Left ventricle myocardium superior (tissue), 1 donor: Measurements from ENCODE around the gene ICE1. TPM values are rescaled to one million over a fixed set of nuclear protein-coding genes. Genes with fewer than 3 reads are reported as not detected.
"Not testable (repeated sequence)": the region's sequence is repeated elsewhere in the genome, so short reads cannot be mapped to it uniquely, and the experiment has no call there.

Experiments
- ATAC-seq: fragments of 200-7000 bp; cut with Tn5 transposase; one replicate; pipeline ENCODE4 v1.9.1; 2020; ENCODE audit warnings: mild to moderate bottlenecking, moderate library complexity
- DNase-seq: peaks from one replicate; pipeline ENCODE4 v3.0.0-alpha.2; 2020
- intact Hi-C: fragments of 100-400 bp; cut with micrococcal nuclease; formaldehyde crosslinking; loops from one replicate; pipeline ENCODE4 v1.11.0; 2022
- total RNA-seq: library from RNA; stranded (reverse); fragmentation: NEBNext Ultra II Directional; extraction: Animal tissue kit (Norgen Biotek cat#: 25700); gene quantifications from one replicate; pipeline ENCODE4 v1.2.1, GENCODE V29; 2021
- donor health status: DM: no; HTN: yes; CAD: no; lungs with severe emphysema.

ICE1 gene
- total RNA-seq, 1 donor from 2014 or later: 18.3 TPM

GRCh38 chr5:5423586-5423985, 1.1 kb downstream of the ICE1 start:
- DNase-seq: no peak
- intact Hi-C loops: no loop called here

GRCh38 chr5:5424736-5425135, 2.3 kb downstream of the ICE1 start:
- ATAC-seq: no peak
- intact Hi-C loops: no loop called here
- no peak for DNase-seq

More at GRCh38 chr5:5423586-5423985, 1.1 kb downstream of the ICE1 start:
- ATAC-seq: no peak

GRCh38 chr5:5430136-5430535, 7.7 kb downstream of the ICE1 start:
- ATAC-seq: no peak
- intact Hi-C loops: no loop called here
- no peak for DNase-seq

GRCh38 chr5:5432020-5432707, 9.7 kb downstream of the ICE1 start:
- ATAC-seq (no peak), DNase-seq (no peak)
- intact Hi-C loops: no loop called here

- ATAC-seq: no peak
- intact Hi-C loops: no loop called here
Measured at GRCh38 chr5:5436203-5436760, 13.8 kb downstream of the ICE1 start.

GRCh38 chr5:5437227-5438172, 15.0 kb downstream of the ICE1 start:
- DNase-seq (no peak), ATAC-seq (no peak)
- intact Hi-C loops: no loop called here

More at GRCh38 chr5:5436203-5436760, 13.8 kb downstream of the ICE1 start:
- no peak for DNase-seq

- no peak for ATAC-seq
Measured at GRCh38 chr5:5451863-5452262, 29.4 kb downstream of the ICE1 start.

GRCh38 chr5:5453131-5453530, 30.7 kb downstream of the ICE1 start:
- DNase-seq: no peak
- no peak for ATAC-seq
- intact Hi-C loops: no loop called here

More at GRCh38 chr5:5451863-5452262, 29.4 kb downstream of the ICE1 start:
- intact Hi-C loops: no loop called here
- DNase-seq: no peak

- no peak for ATAC-seq
- DNase-seq: no peak
- intact Hi-C loops: no loop called here
Measured at GRCh38 chr5:5454391-5454790, 31.9 kb downstream of the ICE1 start.

GRCh38 chr5:5456858-5457257, 34.4 kb downstream of the ICE1 start:
- intact Hi-C loops: no loop called here
- no peak for DNase-seq
- no peak for ATAC-seq

GRCh38 chr5:5460311-5460710, 37.8 kb downstream of the ICE1 start:
- DNase-seq: no peak
- no peak for ATAC-seq
- intact Hi-C loops: no loop called here

GRCh38 chr5:5461012-5461411, 38.5 kb downstream of the ICE1 start:
- DNase-seq (no peak), ATAC-seq (no peak)
- intact Hi-C loops: no loop called here

- ATAC-seq: no peak
- DNase-seq: no peak
- intact Hi-C loops: no loop called here
Measured at GRCh38 chr5:5464036-5464715, 41.7 kb downstream of the ICE1 start.

- DNase-seq (no peak), ATAC-seq (no peak)
- intact Hi-C loops: no loop called here
Measured at GRCh38 chr5:5466227-5466626, 43.8 kb downstream of the ICE1 start.

- DNase-seq: no peak
- intact Hi-C loops: no loop called here
- ATAC-seq: no peak
Measured at GRCh38 chr5:5467737-5468136, 45.3 kb downstream of the ICE1 start.

GRCh38 chr5:5470933-5471332, 48.5 kb downstream of the ICE1 start:
- ATAC-seq: no peak
- no peak for DNase-seq
- intact Hi-C loops: no loop called here

GRCh38 chr5:5473226-5473625, 50.7 kb downstream of the ICE1 start:
- DNase-seq (no peak), ATAC-seq (no peak)
- intact Hi-C loops: no loop called here

GRCh38 chr5:5474961-5475360, 52.5 kb downstream of the ICE1 start:
- intact Hi-C loops: no loop called here
- no peak for DNase-seq
- no peak for ATAC-seq

- intact Hi-C loops: no loop called here
- DNase-seq: no peak
- no peak for ATAC-seq
Measured at GRCh38 chr5:5475975-5476374, 53.5 kb downstream of the ICE1 start.

GRCh38 chr5:5479578-5479977, 57.1 kb downstream of the ICE1 start:
- intact Hi-C loops, ATAC-seq, DNase-seq: not testable (repeated sequence)
